NCI-H1092 (cell line): ENCODE data around the gene SPTA1.

Experiments
- DNase-seq: peaks from one replicate; lab custom pipeline; 2025; lab: John Stamatoyannopoulos, UW

The SPTA1 gene

DNA sequence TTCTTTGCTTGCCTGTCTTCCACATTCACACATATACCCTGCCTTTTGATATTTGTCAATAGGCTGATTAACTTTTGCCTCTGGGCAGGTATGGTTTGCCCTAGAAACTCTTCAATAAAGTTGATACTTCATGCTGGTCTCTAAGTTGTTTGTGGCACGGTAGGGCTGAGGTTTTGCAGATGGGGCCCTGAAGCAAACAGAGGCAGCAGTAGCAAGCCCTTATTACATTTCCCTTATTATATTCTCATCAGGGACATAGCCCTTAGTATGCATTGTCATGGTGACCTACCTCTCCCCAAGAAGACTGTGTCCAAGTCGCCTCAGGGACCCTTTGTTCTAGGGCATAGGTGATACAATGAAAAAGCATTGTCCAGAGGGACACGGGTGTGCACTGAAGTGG lies 116.0 kb downstream of the SPTA1 start, which contains the start of gene OR6P1:
TSS of gene OR6P1 (minus strand) at position 101 of the 400 bp plus-strand sequence. CDS start 6,976 bp downstream, outside the sequence.
- DNase-seq, result no peak

DNA sequence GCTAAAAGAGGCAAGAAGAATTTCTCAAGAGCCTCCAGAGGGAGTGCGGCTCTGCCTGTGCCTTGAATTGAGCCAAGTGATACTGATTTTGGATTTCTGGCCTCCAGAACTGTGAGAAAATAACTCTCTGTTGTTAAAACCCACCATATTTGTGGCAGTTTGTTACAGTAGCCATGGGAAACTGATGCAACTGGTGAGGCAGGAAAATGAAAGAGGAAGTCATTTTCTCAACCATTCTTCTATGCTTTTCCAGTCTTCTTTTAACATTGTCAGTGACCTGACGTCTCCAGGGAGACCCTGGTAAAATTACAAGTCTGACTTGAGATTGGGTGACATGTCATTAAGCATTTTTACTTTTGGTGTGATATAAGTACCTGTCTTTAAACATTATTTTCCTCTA lies 121.9 kb downstream of the SPTA1 start:
- no peak for DNase-seq

DNA sequence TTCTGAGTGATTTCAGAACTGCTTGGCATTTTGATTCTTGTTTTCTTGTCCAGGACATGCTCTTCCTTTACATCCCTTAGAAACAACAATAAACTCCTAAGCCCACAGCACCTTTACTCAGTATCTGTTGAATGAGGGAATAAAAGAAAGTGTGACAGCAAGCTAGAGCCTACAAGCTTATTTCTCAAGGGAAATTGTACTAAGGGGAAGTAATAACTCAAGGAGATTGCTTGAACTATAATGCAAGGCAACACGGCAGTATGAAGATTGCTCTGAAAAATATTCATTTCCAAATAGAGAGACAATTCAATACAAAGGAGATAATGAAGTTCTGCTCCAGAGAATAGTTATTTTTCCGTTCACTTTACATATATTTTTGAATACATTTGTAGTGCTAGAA lies 122.7 kb downstream of the SPTA1 start:
- DNase-seq, result no peak
